KBM-7 (cell line): Measurements from ENCODE around the gene CPTP.
"Not testable (repeated sequence)": the region's sequence is repeated elsewhere in the genome, so short reads cannot be mapped to it uniquely, and the experiment has no call there.

Experiments
- DNase-seq: peaks from one replicate; pipeline ENCODE4 v3.0.0-alpha.2; 2015
- in situ Hi-C: fragments of 300-500 bp; cut with MboI; formaldehyde crosslinking; loops from 2 replicates; pipeline ENCODE4 v1.14.3; 2020; ENCODE audit warnings: low sequenced_read_pairs, low pct_unique_long_range_greater_than_20kb, mixed read lengths

CPTP gene

DNA sequence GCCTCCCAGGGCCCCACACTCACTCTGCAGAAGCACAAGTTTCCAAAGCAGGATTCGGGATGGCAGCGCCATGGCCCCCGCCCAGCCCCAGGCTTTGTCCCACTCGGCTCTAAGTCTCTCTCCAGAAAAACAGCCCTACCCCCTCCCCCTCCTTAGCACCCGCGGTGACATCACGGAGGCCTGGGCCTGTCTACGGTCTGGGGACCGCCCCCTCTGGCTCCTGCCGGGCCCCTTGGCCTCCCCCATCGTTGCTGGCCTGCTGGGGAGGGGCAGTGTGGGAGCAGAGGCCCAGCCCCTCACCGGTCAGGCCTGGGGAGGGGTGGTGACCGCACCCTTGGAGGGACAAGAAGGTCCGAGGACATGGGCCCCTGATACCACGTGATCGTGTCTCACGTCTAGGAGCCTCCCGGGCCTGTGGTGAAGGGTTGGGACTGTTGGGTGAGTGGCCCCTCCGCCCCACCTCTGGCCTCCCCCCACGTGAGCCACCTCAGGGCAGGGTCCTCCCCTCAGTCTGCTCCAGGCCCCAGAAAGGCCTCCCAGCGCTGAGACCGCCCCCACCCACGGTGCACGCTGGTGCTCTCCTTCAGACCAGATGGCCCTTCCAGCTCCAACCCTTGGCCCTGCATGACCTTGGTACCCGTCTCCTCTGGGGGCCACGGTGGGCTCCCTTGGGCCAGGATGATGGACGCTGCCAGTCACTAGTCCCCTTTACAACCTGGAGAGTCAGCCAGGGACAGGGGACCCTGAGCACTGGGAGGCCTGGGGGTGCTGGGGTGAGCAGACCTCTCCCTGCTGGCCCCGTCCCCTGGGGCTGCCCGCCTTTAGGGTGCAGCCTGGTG lies 34.0 kb downstream of the CPTP start, which contains the start of gene MXRA8:
TSS of gene MXRA8 (minus strand) at position 123 of the 839 bp plus-strand sequence. CDS start at position 72, 51 bp downstream.
- in situ Hi-C loops: no loop called here
- DNase-seq: no peak

GRCh38 chr1:1359308-1359663 lies 34.7 kb downstream of the CPTP start:
- DNase-seq: no peak
- in situ Hi-C loops: no loop called here

GRCh38 chr1:1359664-1360468 lies 35.3 kb downstream of the CPTP start:
- no peak for DNase-seq
- in situ Hi-C loops: no loop called here

GRCh38 chr1:1360506-1361169 lies 36.0 kb downstream of the CPTP start:
- in situ Hi-C loops: no loop called here
- DNase-seq: no peak

GRCh38 chr1:1361233-1361981 lies 36.8 kb downstream of the CPTP start:
- in situ Hi-C loops: no loop called here
- DNase-seq: no peak

DNA sequence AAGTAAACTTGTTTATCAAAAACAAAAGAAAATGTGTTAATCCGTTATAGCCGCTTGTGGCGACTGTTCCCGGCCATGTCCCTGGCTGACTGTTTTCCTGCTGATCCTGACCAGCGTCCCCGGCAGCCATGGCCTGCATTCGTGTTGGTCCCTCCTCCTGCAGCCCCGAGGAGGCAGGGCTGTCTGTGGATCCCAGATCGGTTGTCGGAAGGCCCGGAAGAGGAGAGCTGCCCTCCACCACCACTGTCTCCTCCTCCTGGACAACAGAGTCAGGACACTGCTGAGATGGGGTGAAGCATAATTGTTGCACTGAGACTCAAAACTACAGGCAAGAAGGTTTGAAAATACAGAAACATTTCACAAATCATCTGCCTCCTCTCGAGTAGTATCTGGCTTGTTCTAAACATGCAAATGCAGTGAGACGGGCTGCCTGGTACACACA lies 37.4 kb downstream of the CPTP start:
- no peak for DNase-seq
- in situ Hi-C loops: no loop called here

DNA sequence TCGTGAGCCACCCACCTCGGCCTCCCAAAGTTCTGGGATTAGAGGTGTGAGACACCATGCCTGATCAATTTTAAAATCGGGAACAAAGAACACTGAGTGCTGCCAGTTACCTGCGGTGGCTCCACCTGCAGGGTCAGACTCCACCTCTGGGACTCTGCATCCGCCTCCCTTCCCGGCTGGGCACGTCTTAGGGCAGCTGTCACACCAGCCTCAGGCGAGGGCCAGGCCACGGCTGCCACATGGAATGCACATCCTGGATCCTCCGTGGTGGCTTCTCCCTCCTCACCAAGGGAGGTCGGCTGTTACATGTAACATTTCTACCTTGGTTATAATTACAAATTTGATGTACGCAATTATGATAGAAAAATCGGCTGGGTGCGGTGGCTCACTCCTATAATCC lies 39.7 kb downstream of the CPTP start:
- in situ Hi-C loops: no loop called here
- no peak for DNase-seq

DNA sequence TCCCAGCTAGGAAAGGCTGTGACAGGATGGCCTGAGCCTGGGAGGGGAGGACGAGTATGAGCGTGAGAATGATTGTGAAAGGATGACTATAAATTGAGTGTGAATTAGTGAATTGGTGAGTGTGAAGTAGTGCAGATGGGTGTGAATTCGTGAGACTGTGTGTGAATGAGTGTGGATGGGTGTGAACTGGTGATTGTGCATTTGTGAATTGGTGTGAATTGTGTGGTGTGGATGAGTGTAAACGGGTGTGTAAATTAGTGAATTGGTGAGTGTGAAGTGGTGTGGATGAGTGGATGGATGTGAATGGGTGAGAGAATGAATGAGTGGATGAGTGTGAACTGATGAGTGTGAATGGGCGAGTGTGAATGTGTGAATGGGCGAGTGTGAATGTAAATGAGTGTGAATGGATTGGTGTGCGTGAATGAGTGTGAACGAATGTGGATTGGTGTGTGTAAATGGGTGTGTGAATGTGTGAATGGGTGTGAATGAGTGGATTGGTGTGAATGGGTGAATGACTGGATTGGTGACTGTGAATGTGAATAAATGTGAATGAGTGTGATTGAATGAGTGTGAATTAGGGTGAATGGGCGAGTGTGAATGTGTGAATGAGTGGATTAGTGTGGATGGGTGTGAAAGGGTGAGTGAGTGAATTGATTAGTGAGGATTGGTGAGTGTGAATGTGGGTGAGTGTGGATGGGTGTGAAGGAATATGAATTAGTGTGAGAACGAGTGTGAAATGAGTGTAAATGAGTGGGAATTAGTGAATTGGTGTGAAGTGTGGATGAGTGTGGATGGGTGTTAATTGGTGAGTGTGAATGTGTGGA lies 41.5 kb downstream of the CPTP start:
- DNase-seq: no peak
- in situ Hi-C loops: no loop called here

DNA sequence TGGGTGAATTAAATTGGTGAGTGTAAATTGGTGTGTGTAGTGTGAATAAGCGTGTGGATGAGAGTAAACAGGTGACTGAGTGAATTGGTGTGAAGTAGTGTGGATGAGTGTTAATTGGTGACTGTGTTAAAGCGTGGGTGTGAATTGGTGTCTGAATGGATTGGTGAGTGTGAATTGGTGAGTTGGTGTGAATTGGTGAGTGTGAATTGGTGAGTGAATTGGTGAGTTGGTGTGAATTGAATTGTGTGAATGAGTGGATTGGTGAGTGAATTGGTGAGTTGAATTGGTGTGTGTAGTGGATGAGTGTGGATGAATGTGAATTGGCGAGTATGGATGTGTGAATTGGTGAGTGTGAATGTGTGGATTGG lies 42.1 kb downstream of the CPTP start:
- in situ Hi-C loops: no loop called here
- DNase-seq: no peak

DNA sequence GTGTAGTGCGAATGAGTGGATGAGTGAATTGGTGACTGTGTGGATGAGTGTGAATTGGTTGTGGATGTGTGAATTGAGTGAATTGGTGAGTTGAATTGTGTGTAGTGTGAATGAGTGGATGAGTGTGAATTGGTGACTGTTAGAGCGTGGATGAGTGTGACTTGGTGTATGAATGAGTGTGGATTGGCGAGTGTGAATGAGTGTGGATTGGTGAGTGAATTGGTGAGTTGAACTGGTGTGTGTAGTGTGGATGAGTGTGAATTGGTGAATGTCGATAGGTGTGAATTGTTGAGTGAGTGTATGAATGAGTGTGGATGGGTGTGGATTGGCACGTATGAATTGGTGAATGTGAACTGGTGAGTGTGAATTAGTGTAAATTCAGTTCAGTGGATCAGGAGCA lies 42.7 kb downstream of the CPTP start:
- DNase-seq: peak; percentile 20
- in situ Hi-C loops: no loop called here

DNA sequence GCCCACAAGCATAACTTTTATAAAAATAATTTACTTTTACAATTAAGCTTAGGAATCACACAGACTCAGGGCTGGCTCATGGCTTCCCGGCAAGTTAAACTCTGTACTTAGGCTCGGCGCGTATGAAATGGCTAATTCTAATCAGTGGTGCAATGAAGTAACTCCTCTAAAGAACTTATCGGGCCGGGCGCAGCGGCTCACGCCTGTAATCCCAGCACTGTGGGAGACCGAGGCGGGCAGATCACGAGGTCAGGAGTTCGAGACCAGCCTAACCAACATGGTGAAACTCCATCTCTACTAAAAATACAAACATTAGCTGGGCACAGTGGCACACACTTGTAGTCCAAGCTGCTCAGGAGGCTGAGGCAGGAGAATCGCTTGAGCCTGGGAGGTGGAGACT lies 45.5 kb downstream of the CPTP start:
- in situ Hi-C loops, DNase-seq: not testable (repeated sequence)

GRCh38 chr1:1370771-1371300 lies 46.2 kb downstream of the CPTP start:
- no peak for DNase-seq
- in situ Hi-C loops: no loop called here

DNA sequence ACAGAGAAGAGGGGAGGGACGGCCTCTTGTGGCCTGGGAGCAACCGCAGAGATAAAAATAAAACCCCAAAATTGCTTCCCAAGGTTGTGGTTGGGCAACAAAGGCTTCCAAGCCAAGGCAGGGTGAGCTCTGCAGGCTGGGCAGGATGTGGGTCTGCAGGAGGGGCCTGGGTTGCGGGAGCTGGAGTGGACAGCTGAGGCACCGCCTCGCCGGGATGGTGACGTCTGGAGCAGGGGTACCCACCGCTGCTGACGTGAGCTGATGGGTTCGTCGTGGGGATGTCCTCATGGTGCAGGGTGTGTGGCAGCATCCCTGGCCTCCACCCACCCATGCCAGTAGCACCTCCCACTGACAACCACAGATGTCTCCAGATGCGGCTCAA lies 46.8 kb downstream of the CPTP start:
- in situ Hi-C loops: no loop called here
- DNase-seq: peak; percentile 77

- in situ Hi-C loops: no loop called here
- peak; percentile 79 for DNase-seq
Measured at GRCh38 chr1:1371746-1372711, 47.4 kb downstream of the CPTP start.

- in situ Hi-C loops: no loop called here
- DNase-seq: no peak
Measured at GRCh38 chr1:1373051-1373814, 48.6 kb downstream of the CPTP start.

DNA sequence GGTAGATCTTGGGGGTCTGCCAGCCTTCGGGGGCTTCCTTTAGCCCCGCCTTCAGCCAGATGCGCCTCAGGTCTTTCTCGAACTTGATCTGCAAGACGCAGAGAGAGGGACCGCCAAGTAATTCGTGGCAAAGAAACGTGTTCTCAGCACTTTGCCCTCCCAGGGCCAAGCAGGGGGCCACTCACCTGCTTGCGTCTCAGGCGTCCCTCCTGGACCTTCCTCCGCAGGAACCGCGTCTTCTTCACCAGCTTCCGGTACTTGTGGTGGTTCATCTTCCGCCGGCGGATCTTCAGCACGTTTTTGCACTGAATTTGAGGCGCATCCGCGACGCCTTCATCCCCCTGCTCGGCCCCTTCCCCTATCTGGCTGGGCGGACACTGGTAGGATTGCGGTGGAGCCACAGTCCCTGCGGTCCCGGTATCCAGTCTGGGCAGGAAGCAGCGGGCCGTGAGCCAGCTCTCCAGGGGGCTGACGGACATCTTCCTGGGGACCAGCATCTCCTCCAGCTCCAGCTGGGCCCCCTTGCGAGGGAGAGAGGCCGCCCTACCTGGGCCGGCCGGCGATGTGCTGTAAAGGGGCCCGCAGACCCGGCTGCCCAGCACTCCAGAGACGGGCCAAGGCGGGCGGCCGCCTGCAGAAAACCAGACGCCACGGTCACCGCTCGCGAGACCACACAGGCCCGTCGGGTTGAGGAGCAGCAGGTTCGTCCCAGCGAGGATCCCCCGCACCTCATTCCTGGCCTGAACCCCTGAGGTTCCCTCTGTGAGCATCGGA lies 49.4 kb downstream of the CPTP start:
- DNase-seq: no peak
- in situ Hi-C loops: no loop called here
